Spleen (tissue), 11 donors: Measurements from ENCODE around the gene GDPD5. TPM values are rescaled to one million over a fixed set of nuclear protein-coding genes. Genes with fewer than 3 reads are reported as not detected.

ENCODE experiments used
- DNase-seq: peaks from one replicate; pipeline ENCODE4 v3.0.0-alpha.2; 2020
- H3K27ac ChIP-seq, 8 donors: fragments of 200-600 bp; sonication (generic) in 7 of 8; 1 replicate in 4 of 8; 2 replicates in 4 of 8; pipeline versions ENCODE4 v1.5.0 to v1.8.0; 2016 to 2021; ENCODE audit warnings: inconsistent platforms in 4 of 8, mild to moderate bottlenecking in 4 of 8, moderate library complexity in 1 of 8
- H3K27me3 ChIP-seq, 7 donors: fragments of 200-600 bp; sonication (generic) in 6 of 7; replicated peaks in 1 of 7; 1 replicate in 4 of 7; 2 replicates in 3 of 7; pipeline versions ENCODE4 v1.5.0 to v1.8.0; 2016 to 2021; ENCODE audit warnings: inconsistent platforms in 3 of 7, mild to moderate bottlenecking in 1 of 7
- H3K36me3 ChIP-seq, 6 donors: fragments of 200-600 bp; sonication (generic) in 5 of 6; 1 replicate in 4 of 6; 2 replicates in 2 of 6; pipeline versions ENCODE4 v1.5.0 to v1.8.0; 2016 to 2021; ENCODE audit warnings: inconsistent platforms in 2 of 6
- H3K4me1 ChIP-seq, 6 donors: fragments of 200-600 bp; sonication (generic) in 5 of 6; 1 replicate in 3 of 6; 2 replicates in 3 of 6; pipeline versions ENCODE4 v1.5.0 to v1.8.0; 2016 to 2021; ENCODE audit warnings: inconsistent platforms in 3 of 6
- H3K4me3 ChIP-seq, 8 donors: fragments of 200-600 bp; sonication (generic) in 7 of 8; 1 replicate in 4 of 8; 2 replicates in 4 of 8; pipeline versions ENCODE4 v1.5.0 to v1.8.0; 2016 to 2021; ENCODE audit warnings: inconsistent platforms in 4 of 8, mild to moderate bottlenecking in 4 of 8, moderate library complexity in 2 of 8
- H3K9me3 ChIP-seq, 8 donors: fragments of 200-600 bp; sonication (generic) in 7 of 8; 1 replicate in 4 of 8; 2 replicates in 4 of 8; pipeline versions ENCODE4 v1.5.0 to v1.8.0; 2016 to 2021; ENCODE audit warnings: inconsistent platforms in 4 of 8
- POLR2A ChIP-seq, 3 donors: fragments of 450-650 bp; IDR thresholded peaks; one replicate each; pipeline ENCODE4 v1.5.1; 2017; ENCODE audit warnings: antibody characterized with exemption in 3 of 3, mild to moderate bottlenecking in 1 of 3
- POLR2AphosphoS5 ChIP-seq, 3 donors: sonication (generic); formaldehyde crosslinking; IDR thresholded peaks; one replicate each; pipeline ENCODE4 v1.5.1; 2017; ENCODE audit warnings: antibody characterized with exemption in 3 of 3
- WGBS, 5 donors: extraction: QIAGEN DNeasy Blood & Tissue Kit in 3 of 5; methylation state at CpG; one replicate each; pipeline versions ENCODE4 v1.1.5 to v1.1.7; 2013 to 2018; 5-methylcytosine and 5-hydroxymethylcytosine counted together
- intact Hi-C: fragments of 100-400 bp; cut with DNase I; formaldehyde crosslinking; loops from one replicate; pipeline ENCODE4 v1.15.0; 2023; ENCODE audit warnings: low total_unique reads
- polyA plus RNA-seq, 3 donors: library from polyadenylated mRNA; stranded (reverse); fragments of 200-250 nt; gene quantifications; one replicate each; pipeline ENCODE4 v1.2.1, GENCODE V29; 2013
- total RNA-seq, 7 donors: library from RNA; depleted of rRNA in 3 of 7; stranded (reverse); fragments of >200 nt in 3 of 7; fragmentation: NEBNext Ultra II Directional in 4 of 7; extraction: Animal tissue kit (Norgen Biotek cat#: 25700) in 4 of 7; gene quantifications; one replicate each; pipeline versions ENCODE4 v1.1.0 to v1.2.1, GENCODE V29; 2016 to 2021
- TF ChIP-seq, protein P1 (sequence below), 11 experiments: fragments of 200-600 bp in 7 of 11; fragments of 450-650 bp in 4 of 11; sonication (generic) in 4 of 11; IDR thresholded peaks in 8 of 11; conservative IDR thresholded peaks in 3 of 11; 1 replicate in 7 of 11; 2 replicates in 4 of 11; pipeline versions ENCODE4 v1.4.0 to v1.8.0; 2016 to 2021; ENCODE audit warnings: antibody characterized with exemption in 11 of 11, inconsistent platforms in 4 of 11, mild to moderate bottlenecking in 1 of 11
- donor health status: healthy with polysubstance abuse.
- donor health status: DM: no; HTN: no; CAD: no; lungs with moderate emphysema.
- donor health status: DM: no; HTN: no; CAD: no.
- donor health status: Bipolar disorder and iron deficiency.
- donor health status: healthy.
- donor health status: DM: no; HTN: no; CAD: no.
- donor health status: DM: yes; HTN: yes; CAD: no.

The GDPD5 gene
- total and polyA plus RNA-seq, 10 donors, result 44.6 to 273 (median 146) TPM

DNA sequence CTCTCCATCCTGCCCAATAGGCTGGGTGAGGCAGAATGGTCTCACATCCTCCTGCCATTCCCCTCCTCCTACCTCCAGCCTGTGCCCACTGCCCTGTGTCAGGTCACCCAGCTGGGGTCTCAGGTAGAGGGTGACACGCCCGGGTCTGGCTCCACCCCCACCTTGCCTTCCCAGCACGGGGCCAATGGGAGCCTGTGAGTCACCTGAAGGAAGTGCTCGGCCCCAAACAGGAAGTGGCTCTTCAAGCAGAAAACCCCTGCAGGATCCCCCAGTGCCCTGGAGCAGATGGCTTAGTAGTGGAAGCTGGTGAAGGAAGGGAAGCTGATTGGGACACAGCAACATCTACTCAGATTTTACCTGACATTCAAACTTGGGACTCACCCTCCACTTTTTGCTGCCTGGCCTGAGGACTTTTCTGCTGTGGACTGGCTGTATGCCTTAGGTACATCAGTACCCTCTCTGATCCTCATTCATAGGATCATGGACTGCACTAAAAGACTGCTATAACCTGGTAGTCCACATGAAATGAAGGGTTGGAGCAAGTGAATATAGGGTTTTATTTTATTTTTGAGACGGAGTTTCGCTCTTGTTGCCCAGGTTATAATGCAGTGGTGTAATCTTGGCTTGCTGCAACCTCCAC is 33.4 kb downstream of the GDPD5 start:
- Histone ChIP-seq H3K27ac (peak overlapping the region in 4 of 8 donors; percentile 2 to 63 (median 24)), H3K4me1 (peaks cover 9 to 40% (median 11%) of the 10 kb centered on the region in 6 donors), H3K27me3 (no peaks in the 10 kb centered on the region), H3K4me3 (peak overlapping the region in 1 of 8 donors; percentile 24), H3K36me3 (peaks cover 0 to 9% (median 0%) of the 10 kb centered on the region in 6 donors), H3K9me3 (no peaks in the 10 kb centered on the region)
- 33 to 49% (median 36%) methylated on average over 4 to 6 of the region's 6 CpGs for WGBS, 5 donors
- peak; percentile 85 for DNase-seq
- peak in 1 of 3 donors; percentile 41 for TF ChIP-seq POLR2AphosphoS5 (IDR thresholded peaks at IDR 0.05)
- no peak for TF ChIP-seq POLR2A (IDR thresholded peaks at IDR 0.05)
- intact Hi-C loops, result no loop called here

DNA sequence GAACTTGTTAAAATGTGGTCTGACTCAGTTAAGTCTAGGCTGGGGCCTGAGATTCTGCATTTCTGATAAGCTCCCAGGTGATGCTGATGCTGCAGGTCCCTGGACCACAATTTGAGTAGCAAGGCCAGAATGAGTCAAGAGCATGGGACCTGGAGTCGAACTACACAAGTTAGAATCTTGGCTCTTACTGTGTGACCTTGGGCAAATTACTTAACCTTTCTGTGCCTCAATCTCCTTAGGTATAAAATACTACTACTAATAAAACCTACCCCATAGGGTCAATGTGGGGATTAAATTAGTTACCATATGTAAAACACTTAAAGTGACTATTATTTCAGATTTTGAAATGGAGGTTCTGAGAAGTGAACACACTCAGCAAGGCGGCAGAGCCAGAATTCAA is 34.3 kb downstream of the GDPD5 start:
- 80 to 93% (median 87%) methylated on average over 2 of the region's 2 CpGs for WGBS, 5 donors
- DNase-seq, result no peak
- Histone ChIP-seq H3K27ac (no peak overlapping the region), H3K27me3 (no peaks in the 10 kb centered on the region), H3K4me3 (no peak overlapping the region), H3K9me3 (no peaks in the 10 kb centered on the region), H3K4me1 (peaks cover 9 to 37% (median 13%) of the 10 kb centered on the region in 6 donors), H3K36me3 (peaks cover 0 to 9% (median 0%) of the 10 kb centered on the region in 6 donors)
- no peak for TF ChIP-seq POLR2AphosphoS5 (IDR thresholded peaks at IDR 0.05)
- TF ChIP-seq, protein P1, sequence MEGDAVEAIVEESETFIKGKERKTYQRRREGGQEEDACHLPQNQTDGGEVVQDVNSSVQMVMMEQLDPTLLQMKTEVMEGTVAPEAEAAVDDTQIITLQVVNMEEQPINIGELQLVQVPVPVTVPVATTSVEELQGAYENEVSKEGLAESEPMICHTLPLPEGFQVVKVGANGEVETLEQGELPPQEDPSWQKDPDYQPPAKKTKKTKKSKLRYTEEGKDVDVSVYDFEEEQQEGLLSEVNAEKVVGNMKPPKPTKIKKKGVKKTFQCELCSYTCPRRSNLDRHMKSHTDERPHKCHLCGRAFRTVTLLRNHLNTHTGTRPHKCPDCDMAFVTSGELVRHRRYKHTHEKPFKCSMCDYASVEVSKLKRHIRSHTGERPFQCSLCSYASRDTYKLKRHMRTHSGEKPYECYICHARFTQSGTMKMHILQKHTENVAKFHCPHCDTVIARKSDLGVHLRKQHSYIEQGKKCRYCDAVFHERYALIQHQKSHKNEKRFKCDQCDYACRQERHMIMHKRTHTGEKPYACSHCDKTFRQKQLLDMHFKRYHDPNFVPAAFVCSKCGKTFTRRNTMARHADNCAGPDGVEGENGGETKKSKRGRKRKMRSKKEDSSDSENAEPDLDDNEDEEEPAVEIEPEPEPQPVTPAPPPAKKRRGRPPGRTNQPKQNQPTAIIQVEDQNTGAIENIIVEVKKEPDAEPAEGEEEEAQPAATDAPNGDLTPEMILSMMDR (IDR thresholded peaks at IDR 0.05 in 8 of 11, conservative IDR thresholded peaks at IDR 0.05 in 3 of 11), result no peak
- no peak for TF ChIP-seq POLR2A (IDR thresholded peaks at IDR 0.05)
- intact Hi-C loops, result no loop called here

DNA sequence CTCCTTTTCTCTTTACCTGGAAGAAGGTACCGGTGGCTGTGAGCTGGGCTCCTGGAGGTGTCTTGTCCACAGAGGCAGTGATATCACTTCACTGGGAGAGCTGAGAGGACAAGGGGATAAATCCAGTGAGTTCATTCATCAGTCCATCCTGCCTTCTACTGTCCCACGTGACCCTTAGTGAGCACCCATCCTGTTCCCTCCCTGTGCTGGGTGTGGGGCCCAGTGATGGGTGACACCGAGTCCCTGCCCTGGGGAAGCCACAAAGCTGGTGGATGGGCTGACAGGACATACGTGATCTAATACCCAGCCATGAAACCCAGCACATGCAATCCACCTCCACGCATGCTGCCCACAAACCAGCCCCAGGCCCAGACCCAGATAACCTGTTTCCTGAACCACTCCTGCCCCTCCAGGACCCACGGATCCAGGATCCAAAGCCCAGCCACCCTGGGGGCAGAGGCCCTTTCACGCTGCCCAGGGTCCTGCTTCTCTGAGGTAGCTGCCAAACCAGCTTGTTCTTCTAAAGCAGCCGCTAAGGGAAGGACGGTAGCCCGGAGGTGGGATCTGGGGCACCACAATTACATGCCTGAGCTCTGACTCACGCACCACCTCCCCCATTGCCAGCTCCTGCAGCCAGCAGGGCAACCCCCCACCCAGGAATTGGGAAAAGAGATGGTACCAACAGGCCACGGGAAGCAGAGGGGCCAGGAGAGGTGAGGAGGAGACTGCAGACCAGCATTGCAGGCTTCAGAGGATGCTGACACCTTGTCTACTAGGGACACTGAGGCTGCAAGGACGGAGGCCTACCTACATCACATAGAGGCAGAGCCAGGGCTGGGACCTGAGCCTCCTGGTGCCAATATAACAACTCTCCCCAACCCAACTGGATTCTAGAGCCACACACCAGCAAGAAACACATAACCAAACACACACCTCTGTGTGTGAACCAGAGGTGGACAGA is 35.2 kb downstream of the GDPD5 start:
- WGBS, 5 donors, result 64 to 87% (median 80%) methylated on average over 12 to 13 of the region's 13 CpGs
- H3K36me3 ChIP-seq, result peaks cover 0 to 9% (median 0%) of the 10 kb centered on the region in 6 donors
- no peaks in the 10 kb centered on the region for H3K9me3 ChIP-seq
- intact Hi-C loops, result no loop called here
- peak overlapping the region in 1 of 8 donors; percentile 22 for H3K27ac ChIP-seq
- H3K4me1 ChIP-seq, result peaks cover 9 to 35% (median 13%) of the 10 kb centered on the region in 6 donors
- TF ChIP-seq POLR2AphosphoS5 (IDR thresholded peaks at IDR 0.05), result no peak
- no peak overlapping the region for H3K4me3 ChIP-seq
- no peaks in the 10 kb centered on the region for H3K27me3 ChIP-seq
- no peak for DNase-seq

DNA sequence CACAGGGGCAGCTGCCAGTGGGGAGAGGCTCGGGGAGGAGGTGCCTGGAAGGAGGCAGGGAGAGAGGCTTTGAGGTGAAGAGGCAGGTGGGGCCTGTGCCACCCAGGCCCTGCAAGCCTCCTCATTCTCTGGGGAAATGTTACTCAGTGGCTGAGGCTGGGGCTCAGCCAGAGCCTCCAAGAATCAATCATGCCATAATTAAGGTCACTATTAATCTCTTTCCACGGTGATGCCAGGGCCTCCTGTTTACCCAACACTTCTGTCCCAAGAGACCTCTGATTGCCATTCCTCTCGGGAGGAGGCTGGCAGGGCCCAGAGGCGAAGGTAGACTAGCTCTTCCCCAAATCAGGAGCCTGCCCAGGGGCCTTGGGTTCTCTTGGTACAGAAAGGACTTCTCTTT is 38.4 kb downstream of the GDPD5 start:
- Histone ChIP-seq H3K36me3 (peaks cover 0 to 9% (median 0%) of the 10 kb centered on the region in 6 donors), H3K9me3 (no peaks in the 10 kb centered on the region), H3K27me3 (no peaks in the 10 kb centered on the region), H3K4me1 (peaks cover 6 to 44% (median 13%) of the 10 kb centered on the region in 6 donors), H3K4me3 (no peak overlapping the region), H3K27ac (peak overlapping the region in 2 of 8 donors; percentile 8 to 13)
- 71 to 83% (median 80%) methylated on average over 3 to 4 of the region's 4 CpGs for WGBS, 5 donors
- TF ChIP-seq, protein P1 (IDR thresholded peaks at IDR 0.05 in 8 of 11, conservative IDR thresholded peaks at IDR 0.05 in 3 of 11), result no peak
- TF ChIP-seq POLR2A (IDR thresholded peaks at IDR 0.05) (no peak), POLR2AphosphoS5 (IDR thresholded peaks at IDR 0.05) (no peak)
- intact Hi-C loops, result no loop called here
- DNase-seq, result no peak
